ENCODE results near the gene PSKH1.
"Not testable (repeated sequence)": the region's sequence is repeated elsewhere in the genome, so short reads cannot be mapped to it uniquely, and the experiment has no call there.

The PSKH1 gene
- total RNA-seq = 6.8 to 32.9 (median 15.8) reads per million in 17 experiments

DNA sequence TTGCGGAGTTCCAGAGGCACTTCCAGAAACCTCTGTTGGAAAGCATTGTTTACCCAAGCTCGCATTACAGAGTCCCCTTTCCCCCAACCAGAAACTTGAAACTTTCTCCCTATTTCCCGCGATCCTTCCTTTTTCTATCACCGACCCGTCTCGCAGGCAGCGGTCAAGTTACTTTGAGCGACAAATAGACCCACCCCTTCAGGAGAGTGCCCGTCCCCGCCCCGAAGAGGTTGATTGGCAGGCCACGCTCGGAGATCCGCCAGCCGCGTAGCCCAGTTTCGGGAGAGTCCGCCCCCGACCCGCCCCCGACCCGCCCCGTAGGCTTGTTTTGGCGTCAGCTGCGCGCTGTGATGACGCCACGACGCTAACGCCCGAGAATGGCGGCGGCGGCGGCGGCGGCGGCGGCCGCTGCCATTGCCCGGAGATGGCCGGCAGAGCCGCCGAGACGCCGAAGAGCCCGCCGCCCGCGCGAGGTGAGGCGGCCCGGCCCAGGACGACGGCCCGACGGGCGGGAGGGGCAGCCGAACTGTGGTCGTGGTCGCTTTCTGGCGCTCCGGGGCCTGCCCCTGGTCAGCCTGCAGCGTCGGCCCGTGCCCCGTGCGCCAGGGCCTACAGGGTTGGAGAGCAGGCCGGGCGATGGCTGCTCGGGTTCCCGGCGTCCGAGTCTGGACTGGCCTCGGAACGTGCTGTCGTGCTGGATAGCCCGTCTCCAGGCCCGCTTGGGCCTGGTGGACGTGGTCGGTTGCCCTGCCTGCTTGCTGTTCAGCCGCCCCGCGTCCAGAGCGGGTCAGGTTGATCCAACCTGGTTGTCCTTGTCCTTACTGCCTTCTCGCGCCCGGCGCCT is at the start of gene PSKH1:
TSS of gene PSKH1 (plus strand) at position 356 of the 844 bp plus-strand sequence. CDS start 15,496 bp downstream, outside the sequence.
- DNase-seq = peak; percentile 97 to 98 (median 98)

DNA sequence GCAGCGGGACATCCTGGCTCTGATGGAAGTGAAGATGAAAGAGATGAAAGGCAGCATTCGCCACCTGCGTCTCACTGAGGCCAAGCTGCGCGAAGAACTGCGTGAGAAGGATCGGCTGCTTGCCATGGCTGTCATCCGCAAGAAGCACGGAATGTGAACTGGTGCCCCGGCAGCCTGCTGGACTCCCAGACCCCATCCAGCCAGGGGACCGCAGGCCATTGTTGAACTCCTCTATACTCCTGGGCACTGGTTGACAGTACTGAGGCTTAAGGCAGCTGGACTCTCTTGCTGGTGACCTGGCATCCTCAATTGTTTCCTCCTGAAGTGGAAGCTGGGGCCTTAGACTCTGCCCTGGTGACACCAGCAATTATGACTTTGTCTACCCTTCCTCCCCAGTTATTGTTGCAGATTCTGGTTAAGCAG is 49.7 kb upstream of the PSKH1 start:
- DNase-seq = peak in 1 of 4 experiments; percentile 16

DNA sequence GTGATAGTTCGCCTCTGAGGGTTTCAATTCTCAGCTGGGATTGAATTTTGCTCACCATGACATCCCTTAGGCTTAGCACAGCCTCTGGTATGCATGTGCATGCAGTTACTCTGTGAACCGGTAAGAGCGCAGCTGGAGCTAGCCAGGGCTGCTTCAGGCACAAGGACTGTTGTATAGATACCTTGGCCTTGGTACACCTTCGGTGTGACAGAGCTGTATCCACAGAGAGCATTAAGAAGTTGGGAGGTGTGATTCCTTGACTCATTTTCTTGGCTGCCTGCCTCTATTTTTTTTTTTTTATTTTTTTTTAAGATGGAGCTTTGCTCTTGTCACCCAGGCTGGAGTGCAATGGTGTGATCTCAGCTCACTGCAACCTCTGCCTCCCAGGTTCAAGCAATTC is 48.6 kb upstream of the PSKH1 start:
- no peak for DNase-seq

DNA sequence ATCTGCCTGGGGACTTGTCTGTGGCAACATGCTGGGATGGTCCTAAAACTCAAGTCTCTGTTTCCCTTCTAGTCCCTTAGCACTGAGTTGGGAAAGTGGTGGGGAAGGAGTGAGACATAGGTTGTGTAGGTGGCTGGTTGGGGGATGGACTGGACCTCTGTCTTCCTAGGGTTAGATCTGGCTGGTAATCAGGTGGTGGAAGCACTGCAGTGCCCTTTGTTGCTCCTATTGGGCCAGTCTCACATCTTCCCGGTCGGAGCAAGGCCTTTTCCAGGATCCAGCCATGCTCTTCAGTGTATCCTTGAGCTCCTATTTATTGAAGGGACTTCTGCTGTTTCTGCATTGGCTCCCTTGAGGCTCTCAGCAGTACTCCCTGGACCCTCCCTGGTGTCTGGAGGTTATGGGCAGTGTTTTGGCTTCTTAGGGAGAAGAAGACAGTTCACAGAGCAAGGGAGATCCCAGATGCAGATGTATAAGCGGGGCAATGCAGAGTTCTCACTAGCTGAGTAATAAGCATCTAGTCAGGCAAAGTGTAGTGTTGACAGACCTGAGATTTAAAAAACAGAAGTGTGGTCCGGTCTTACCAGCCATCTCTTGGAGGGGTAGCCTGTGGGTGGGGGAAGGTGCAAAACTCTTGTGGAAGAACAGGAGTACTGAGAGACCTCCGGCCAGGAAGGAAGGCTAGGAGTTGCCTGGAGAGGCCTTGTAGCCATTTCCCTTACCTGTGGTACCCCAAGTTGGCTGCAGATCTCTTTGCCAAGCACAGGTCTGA is 47.6 kb upstream of the PSKH1 start:
- peak; percentile 28 to 58 (median 35) for DNase-seq

DNA sequence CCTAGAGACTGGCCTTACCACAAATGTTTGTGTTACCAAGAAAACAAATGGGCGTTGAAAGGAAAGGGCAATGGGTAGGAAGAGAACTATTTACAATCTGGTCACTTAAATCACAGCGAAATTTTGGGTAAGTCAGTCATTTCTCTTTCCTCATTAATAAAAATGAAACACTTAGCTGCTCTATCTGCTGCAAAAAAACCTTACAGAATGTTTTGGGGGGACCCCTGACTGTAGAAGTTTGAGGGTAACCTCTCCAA is 47.1 kb upstream of the PSKH1 start:
- DNase-seq = no peak

DNA sequence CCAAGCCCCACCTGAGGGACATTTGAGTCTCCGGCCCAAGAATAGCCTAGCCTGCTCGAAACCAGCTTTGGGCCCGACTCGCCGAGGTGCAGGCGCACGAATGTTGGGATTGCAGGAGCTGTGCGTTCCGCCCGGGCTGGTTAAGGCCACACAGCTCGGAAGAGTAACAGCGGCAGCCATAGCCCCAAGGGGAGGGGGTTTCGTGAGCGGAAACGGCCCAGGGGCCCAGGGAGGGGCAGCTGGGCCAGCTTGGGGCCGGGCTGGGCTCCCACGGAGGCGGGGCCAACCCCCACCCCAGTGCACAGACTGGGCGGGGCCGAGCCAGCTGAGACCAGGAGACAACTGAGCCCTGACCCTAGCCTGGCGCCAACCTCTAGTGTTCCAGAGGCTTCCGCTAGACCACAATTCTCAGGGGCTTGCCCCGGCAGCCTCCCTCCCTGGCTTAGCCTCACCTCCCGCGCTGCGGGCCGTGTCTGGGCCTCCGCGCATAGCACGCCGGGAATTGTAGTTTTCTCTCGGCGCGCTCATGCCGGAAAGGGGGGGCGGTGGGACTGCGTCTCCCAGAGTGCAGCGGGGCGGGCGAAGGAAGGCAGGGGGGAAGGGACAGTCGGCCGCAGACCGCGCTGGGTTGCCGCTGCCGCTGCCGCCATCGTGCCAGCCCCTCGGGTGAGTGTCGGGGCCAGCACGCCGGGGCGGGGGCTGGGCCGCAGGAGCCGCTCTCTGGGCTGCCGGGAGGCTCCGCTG is 46.6 kb upstream of the PSKH1 start, which contains the start of gene NUTF2:
TSS of gene NUTF2 (plus strand) at position 614 of the 744 bp plus-strand sequence. CDS start 18,198 bp downstream, outside the sequence.
- DNase-seq = peak; percentile 96 to 98 (median 96)

DNA sequence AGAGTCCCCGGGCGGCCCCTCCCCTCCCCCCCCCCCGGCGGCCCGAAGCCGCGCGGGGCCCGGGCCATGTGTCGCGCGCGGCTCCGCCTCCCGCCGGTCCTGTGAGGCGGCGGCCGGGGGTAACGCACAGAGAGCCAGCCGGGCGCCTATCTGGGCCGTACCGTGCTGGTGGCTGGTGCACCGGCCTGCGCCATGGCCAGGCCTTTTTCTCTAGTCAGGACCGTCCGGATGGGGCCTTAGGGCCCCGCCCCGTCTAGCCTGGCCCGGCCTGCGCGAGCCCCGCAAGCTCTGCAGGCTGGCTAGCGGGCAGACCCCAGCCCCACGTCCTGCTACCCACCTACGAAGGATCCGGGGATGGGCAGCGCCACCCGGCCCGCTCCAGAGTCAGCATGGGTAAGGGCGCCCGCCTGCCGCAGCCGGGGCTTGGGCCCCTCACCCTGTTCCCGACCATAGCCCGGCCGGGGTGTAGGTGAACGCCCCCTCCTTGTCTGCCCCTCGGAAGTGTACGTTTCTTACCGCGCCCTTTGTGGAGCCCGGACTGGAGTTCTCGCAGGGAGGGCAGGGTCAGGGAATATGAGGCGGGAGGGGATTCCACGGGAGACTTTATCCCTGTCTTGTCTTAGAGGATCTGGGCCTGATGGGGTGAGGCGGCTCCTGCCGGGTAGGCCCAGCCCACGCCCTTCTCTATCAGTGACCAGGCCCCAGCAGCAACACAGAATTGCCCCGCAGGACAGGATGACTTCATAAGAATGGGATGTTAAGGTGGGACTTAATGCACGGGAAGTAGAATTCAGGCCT is 45.8 kb upstream of the PSKH1 start, which contains the start of gene CENPT:
TSS of gene CENPT (minus strand) at position 630 of the 798 bp plus-strand sequence. CDS start 13,834 bp downstream, outside the sequence.
- DNase-seq = peak; percentile 68 to 91 (median 84)

DNA sequence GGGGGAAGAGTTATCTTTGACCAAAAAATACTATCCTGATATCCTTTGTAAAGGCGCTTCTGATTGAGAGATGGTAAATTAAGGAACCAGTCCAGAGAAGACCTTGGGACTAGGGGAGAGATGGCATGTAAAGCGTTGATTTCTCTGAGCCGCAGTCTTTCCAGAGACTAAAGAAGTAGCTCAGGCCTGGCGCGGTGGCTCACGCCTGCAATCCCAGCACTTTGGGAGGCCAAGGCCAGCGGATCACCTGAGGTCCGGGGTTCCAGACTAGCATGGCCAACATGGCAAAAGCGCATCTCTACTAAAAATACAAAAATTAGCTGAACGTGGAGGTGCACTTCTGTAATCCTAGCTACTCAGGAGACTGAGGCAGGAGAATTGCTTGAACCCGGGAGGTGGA is 44.9 kb upstream of the PSKH1 start:
- no peak for DNase-seq

DNA sequence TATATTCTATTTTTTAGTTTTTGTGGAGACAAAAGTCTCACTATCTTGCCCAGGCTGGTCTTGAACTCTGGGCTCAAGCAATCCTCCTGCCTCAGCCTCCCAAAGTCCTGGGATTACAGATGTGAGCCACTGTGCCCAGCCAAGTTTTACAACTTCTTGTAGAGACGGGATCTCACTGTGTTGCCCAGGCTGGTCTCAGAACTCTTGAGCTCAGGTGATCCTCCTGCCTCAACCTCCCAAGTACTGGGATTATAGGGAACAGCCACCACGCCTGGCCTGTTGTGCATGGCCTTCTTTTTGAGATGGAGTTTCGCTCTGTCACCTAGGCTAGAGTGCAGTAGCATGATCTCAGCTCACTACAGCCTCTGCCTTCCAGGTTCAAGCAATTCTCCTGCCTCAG is 39.4 kb upstream of the PSKH1 start:
- DNase-seq = no peak

DNA sequence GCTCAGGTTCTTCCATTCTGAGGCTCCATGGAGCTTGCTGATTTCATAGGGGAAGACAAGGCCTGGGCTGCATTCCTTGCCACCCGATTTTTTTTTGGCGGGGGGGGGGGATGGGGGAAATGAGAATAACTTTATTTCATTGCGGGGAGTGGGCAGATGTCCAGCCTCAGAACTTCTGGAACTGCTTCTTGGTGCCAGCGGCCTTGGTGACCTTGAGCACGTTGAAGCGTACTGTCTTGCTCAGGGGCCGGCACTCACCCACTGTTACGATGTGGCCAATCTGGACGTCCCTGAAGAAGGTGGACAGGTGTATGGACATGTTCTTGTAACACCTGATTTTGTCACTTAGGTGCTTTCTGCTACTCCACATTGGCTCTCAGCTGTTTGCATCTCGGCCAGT is 37.3 kb upstream of the PSKH1 start:
- DNase-seq = no peak

DNA sequence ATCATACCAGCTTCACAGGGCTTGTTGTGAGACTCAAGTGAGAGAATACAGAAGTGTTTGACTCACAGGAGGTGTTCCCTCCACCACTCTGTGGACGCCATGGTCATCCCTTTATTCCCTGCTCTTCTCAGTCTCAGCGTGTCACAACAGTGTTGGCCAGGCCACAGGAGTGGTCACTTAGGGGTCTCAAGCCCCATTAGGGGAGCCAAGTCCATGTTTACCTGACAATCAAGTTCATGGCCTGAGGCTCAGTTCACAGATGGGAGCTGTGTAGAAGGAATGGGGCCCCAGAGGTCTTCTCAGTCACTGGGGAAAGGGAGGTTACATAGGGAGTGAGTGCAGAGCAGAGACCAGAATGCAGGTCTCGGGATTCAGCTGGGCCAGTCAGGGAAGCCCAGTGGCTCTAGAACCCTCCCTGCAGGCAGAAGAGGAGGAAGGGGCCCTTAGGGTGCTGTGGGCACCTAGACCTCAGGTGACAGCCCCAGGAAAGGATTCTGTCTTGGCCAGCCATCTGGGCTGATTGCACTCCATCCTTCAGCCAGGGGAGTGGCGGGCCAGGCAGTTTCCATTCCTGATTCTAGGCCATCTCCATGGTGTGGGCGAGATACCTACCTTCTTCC is 36.0 kb upstream of the PSKH1 start:
- no peak for DNase-seq

DNA sequence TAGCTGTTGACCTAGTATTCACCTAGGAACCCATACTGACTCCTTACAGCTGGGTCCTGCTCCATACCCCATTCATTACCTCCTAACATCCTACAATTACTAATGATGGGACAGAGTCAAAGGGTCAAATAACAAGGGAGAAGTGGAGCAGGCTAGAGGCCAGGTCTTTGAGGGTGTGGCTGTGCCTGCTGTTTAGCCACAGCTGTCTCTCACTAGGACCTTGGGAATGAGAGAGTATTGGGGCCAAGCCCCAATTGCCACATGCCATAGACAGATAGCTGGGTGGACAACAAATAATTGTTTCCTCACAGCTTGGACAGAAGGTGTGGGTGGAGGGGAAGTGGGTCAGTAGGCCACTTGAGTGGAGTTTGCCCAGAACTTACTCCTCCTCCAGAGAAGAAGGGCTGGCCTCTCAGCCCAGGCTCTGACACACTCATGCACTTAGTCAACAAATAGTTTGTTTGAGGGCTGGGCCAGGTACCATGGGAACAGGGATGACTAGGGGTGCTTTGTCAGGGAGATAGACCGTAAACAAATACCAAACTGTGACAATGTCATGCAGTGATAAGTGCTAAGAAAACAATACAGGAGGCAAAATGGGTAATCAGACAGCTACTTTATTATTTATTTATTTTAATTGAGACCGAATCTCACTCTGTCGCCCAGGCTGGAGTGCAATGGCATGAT is 35.4 kb upstream of the PSKH1 start:
- peak; percentile 89 to 97 (median 92) for DNase-seq

DNA sequence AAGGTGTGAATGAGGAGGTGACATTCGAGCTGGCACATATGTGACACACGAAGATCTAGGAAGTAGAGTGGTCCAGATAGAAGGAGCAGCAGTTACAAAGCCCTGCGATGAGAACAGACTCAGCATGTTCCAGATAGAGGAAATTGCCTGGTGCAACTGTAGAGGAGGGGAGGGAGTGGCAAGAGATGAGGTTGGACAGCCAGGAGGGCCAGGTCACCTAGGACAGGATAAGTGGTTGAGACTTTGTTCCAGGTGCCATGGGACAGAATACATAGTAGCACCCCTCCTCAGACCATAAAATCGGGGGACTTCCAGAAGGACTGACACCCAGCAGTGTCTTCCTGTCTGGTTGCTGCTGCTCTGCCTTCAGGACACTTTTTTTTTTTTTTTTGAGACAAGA is 34.6 kb upstream of the PSKH1 start:
- DNase-seq = peak; percentile 11 to 58 (median 52)

DNA sequence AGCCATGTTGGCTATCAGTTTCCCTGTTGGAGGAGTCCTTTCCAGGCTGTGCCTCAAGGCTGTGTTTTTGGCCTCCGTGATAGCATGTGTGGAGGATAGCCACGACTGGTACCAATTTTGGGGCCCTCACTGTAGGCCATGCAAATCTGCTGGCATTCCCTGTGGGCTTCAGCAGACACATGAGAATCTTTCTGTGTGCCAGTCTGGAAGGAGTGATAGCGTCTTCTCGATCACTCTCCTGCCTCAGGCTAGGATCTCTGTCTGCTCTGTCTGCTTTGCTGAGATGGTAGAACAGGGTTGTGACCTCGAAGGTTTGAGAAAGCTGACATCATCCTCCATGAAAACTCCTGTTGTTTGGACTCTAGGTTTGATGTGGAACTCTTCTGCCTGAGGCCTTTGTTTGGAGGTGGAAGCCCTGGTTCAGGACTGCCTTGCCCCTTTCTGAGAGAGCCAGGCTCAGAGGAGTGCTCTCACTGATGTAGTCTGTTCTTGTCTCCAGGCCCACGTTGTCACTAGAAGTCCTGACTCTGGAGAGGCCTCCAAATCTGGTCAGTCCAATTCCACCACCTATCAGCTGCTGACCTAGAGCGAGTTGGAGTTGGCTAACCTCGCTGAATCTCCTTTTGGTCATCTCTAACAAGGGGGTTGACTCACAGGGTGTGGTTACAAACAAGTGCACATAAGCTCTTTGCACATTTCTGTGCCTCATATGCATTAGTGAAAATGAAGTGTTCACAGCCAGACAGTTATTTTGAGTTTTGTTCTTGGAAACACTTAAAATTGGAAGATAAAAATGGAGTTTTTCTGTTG is 32.3 kb upstream of the PSKH1 start:
- peak in 1 of 4 experiments; percentile 14 for DNase-seq

DNA sequence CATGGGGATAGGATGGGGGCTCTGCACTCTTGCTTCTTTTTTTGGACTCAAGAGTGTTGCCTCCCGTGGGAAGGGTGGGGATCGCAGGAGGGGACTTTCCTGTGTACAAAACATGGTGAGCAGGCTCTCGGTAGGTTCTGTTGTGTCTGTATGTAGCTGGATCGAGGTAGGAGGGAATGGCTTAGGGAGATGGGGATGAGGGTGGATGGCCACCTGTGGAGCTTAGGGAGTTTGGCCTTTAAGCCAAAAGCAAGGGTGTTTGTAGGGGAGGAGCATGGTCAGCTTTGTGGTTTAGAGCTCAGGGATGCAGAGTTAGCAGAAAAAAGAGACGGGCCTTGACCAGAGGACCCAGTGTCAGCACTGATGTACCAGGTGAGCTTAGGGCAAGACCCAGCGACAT is 31.2 kb upstream of the PSKH1 start:
- no peak for DNase-seq

DNA sequence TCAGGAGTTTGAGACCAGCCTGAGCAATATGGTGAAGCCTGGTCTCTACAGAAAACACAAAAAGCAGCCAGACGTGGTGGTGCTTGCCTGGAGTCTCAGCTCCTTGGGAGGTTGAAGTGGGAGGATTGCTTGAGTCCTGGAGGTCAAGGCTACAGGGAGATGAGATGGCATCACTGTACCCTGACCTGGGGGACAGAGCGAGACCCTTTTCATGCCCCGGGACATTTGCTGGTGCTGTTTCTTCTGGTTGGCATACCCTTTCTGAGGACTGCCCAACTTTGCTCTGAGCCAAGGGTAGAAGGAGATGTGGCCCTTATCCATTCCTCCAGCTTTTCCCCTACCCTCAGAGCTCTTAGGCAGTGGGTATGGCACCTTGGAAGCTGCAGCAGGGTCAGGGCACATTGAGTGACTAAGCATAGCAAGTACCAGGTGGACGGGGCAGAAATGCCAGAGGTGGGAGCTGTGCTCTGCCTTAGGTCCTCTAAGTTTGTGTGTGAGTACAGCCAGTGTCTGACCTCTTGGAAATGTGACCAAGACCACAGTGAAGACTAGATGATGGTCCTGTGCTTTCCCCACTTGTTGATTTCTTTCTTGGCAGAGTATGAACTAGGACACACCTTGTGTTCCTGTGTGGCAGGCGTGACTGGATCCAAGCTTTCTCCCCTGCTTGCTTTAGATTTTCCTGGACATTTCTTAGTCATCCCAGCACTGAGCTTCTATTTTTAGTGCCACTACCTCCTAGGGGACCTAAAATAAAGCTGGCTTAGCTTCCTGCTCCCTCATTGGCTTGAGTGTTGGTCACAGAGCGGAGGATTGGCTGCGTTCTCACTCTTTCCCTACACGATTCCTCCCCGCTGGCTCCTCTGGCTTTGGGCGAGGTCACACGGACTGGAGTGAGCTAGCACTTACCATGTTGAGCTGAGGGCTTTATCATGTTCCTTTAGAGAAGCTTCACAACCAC is 30.2 kb upstream of the PSKH1 start:
- DNase-seq = no peak

DNA sequence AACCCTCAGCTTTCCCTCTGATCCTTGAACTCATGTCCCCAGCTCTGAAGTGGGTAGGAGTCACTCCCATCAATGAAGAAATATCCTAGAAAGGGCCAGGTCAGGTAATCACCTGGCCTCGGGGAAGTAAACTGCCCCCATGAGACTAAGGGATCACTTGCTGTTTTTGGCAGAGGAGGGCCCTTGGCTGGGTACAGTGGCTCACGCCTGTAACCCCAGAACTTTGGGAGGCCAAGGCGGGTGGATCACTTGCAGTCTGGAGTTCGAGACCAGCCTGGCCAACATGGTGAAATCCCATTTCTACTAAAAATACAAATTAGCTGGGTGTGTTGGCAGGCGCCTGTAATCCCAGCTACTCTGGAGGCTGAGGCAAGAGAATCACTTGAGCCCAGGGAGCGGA is 29.0 kb upstream of the PSKH1 start:
- not testable (repeated sequence) for DNase-seq

DNA sequence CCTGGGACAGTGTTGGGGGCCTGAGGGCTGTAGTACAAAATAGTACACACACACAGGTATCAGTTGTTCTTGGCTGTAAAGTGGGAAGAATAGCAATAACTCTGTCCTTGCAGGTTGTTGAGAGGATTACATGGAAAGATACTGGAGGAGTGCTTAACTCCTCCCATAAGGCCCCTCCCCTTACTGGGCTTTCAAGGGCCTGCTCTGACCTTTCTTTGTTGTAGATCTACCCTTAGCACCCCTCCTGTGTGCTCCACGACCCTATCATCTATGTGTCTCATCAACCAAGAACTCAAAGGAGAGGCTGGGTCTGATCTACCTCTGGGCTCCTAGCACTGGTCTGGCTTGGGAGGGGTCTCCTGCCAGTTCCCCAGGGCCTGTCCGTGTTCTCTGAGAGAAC is 28.5 kb upstream of the PSKH1 start:
- no peak for DNase-seq

DNA sequence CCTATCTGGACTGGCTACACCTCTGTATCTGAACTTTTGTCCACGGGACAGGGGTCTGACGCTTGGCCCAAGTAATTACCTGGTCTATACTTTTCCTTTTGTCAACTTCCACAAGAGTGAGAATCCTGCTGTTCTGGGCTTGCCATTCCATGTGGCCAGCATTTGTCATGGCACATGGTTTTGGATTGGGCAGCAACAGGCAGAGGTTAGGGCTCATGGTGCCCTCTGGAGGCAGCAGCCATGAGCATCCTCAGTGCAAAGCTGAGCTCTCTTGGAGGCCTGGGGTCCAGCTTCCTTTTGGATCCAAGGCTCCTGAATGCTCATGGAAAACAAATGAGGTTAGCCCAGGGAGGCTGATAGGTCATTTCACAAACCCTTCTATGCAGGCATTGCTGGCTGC is 27.7 kb upstream of the PSKH1 start:
- DNase-seq = peak; percentile 56 to 75 (median 66)
